Measurements from ENCODE around the gene TECPR2. TPM values are rescaled to one million over a fixed set of nuclear protein-coding genes. Genes with fewer than 3 reads are reported as not detected.

Gene TECPR2
- total and polyA plus RNA-seq, 4 donors = 2.0 to 12.6 (median 5.2) TPM

- Histone ChIP-seq H3K36me3 (ENCODE audit: control insufficient read depth in 4 of 4, insufficient read depth in 3 of 4, low read depth in 1 of 4, low read length in 3 of 4) (no peaks in the 10 kb centered on the region), H3K4me1 (ENCODE audit: control insufficient read depth in 4 of 4, insufficient read depth in 4 of 4, low read length in 3 of 4) (peaks cover 2 to 18% (median 10%) of the 10 kb centered on the region in 4 donors), H3K27ac (ENCODE audit: low read depth in 1 of 2, low read length in 2 of 2) (no peak overlapping the region), H3K9ac (ENCODE audit: low read depth in 1 of 2, low read length in 2 of 2) (no peak overlapping the region), H3K9me3 (ENCODE audit: control insufficient read depth in 4 of 4, low read length in 3 of 4) (no peaks in the 10 kb centered on the region), H3K27me3 (ENCODE audit: control insufficient read depth in 4 of 4, insufficient read depth in 4 of 4, low read length in 3 of 4) (no peaks in the 10 kb centered on the region), H3K4me3 (ENCODE audit: low read depth in 1 of 3, low read length in 3 of 3) (no peak overlapping the region)
- TF ChIP-seq EGR1 (IDR thresholded peaks at IDR 0.05; ENCODE audit: low read depth in 2 of 2) (no peak), FOXA1 (IDR thresholded peaks at IDR 0.05) (no peak), FOXA2 (IDR thresholded peaks at IDR 0.05) (no peak), NR2F2 (IDR thresholded peaks at IDR 0.05) (no peak), ZBTB33 (IDR thresholded peaks at IDR 0.05) (no peak), CTCF (IDR thresholded peaks at IDR 0.05; ENCODE audit: low read depth, low read length, missing input control) (no peak), RXRA (IDR thresholded peaks at IDR 0.05) (no peak), HNF4A (conservative IDR thresholded peaks at IDR 0.05) (no peak), RAD21 (IDR thresholded peaks at IDR 0.05) (no peak), GABPA (IDR thresholded peaks at IDR 0.05 in 1 of 2, conservative IDR thresholded peaks at IDR 0.05 in 1 of 2) (no peak), SP1 (IDR thresholded peaks at IDR 0.05) (no peak), MAX (IDR thresholded peaks at IDR 0.05) (no peak), REST (IDR thresholded peaks at IDR 0.05) (no peak), ATF3 (IDR thresholded peaks at IDR 0.05) (no peak), YY1 (IDR thresholded peaks at IDR 0.05) (no peak), JUND (IDR thresholded peaks at IDR 0.05) (no peak)
- 90% methylated on average over 21 of the region's 21 CpGs for WGBS
- no peak for DNase-seq (ENCODE audit: low spot score)
These were observed 151.4 kb downstream of the TECPR2 start for GRCh38 chr14:102513899-102514772.
